ENCODE data around the gene FAM217A.

FAM217A gene

GRCh38 chr6:4084444-4085331 lies 5.8 kb upstream of the FAM217A start:
- no peak for DNase-seq (ENCODE audit: low read depth in 2 of 2)

GRCh38 chr6:4074478-4075235 lies 4.3 kb downstream of the FAM217A start:
- no peak for DNase-seq (ENCODE audit: low read depth in 2 of 2)

- DNase-seq (ENCODE audit: low read depth in 2 of 2), result no peak
Observed at GRCh38 chr6:4071330-4071729, 7.6 kb downstream of the FAM217A start.

GRCh38 chr6:4069199-4069598 lies 9.7 kb downstream of the FAM217A start:
- no peak for DNase-seq (ENCODE audit: low read depth in 2 of 2)

- no peak for DNase-seq (ENCODE audit: low read depth in 2 of 2)
Observed at GRCh38 chr6:4067673-4068072, 11.3 kb downstream of the FAM217A start.

GRCh38 chr6:4066029-4066755 lies 12.7 kb downstream of the FAM217A start:
- DNase-seq (ENCODE audit: low read depth in 2 of 2), result no peak

GRCh38 chr6:4059115-4059777 lies 19.7 kb downstream of the FAM217A start:
- DNase-seq (ENCODE audit: low read depth in 2 of 2), result peak in 1 of 2 donors; percentile 10

GRCh38 chr6:4057036-4057435 lies 21.9 kb downstream of the FAM217A start:
- DNase-seq (ENCODE audit: low read depth in 2 of 2), result no peak

- no peak for DNase-seq (ENCODE audit: low read depth in 2 of 2)
Observed at GRCh38 chr6:4055420-4056041, 23.4 kb downstream of the FAM217A start.

- DNase-seq (ENCODE audit: low read depth in 2 of 2), result no peak
Observed at GRCh38 chr6:4049246-4049645, 29.7 kb downstream of the FAM217A start.

- no peak for DNase-seq (ENCODE audit: low read depth in 2 of 2)
Observed at GRCh38 chr6:4041480-4041879, 37.5 kb downstream of the FAM217A start.

GRCh38 chr6:4039348-4039747 lies 39.6 kb downstream of the FAM217A start:
- no peak for DNase-seq (ENCODE audit: low read depth in 2 of 2)

- DNase-seq (ENCODE audit: low read depth in 2 of 2), result no peak
Observed at GRCh38 chr6:4036581-4036980, 42.4 kb downstream of the FAM217A start.

- DNase-seq (ENCODE audit: low read depth in 2 of 2), result no peak
Observed at GRCh38 chr6:4032475-4032874, 46.5 kb downstream of the FAM217A start.

GRCh38 chr6:4031442-4031841 lies 47.5 kb downstream of the FAM217A start:
- no peak for DNase-seq (ENCODE audit: low read depth in 2 of 2)

GRCh38 chr6:4030669-4031068 lies 48.3 kb downstream of the FAM217A start:
- DNase-seq (ENCODE audit: low read depth in 2 of 2), result no peak

GRCh38 chr6:4029687-4030086 lies 49.2 kb downstream of the FAM217A start:
- DNase-seq (ENCODE audit: low read depth in 2 of 2), result no peak

- no peak for DNase-seq (ENCODE audit: low read depth in 2 of 2)
Observed at GRCh38 chr6:4028051-4028450, 50.9 kb downstream of the FAM217A start.

- no peak for DNase-seq (ENCODE audit: low read depth in 2 of 2)
Observed at GRCh38 chr6:4025681-4026080, 53.3 kb downstream of the FAM217A start.

GRCh38 chr6:4023240-4023639 lies 55.7 kb downstream of the FAM217A start:
- no peak for DNase-seq (ENCODE audit: low read depth in 2 of 2)

All from stimulated activated CD4-positive, alpha-beta T cell treated with anti-CD3 and anti-CD28 coated beads, Interleukin-1b, Interleukin-23, amount 100 ng/mL, for 1 hour (primary cell).